ENCODE data around the gene TSLP.
A peak's percentile ranks its signal among the peaks of the same experiment; 100 is the strongest.

DNA sequence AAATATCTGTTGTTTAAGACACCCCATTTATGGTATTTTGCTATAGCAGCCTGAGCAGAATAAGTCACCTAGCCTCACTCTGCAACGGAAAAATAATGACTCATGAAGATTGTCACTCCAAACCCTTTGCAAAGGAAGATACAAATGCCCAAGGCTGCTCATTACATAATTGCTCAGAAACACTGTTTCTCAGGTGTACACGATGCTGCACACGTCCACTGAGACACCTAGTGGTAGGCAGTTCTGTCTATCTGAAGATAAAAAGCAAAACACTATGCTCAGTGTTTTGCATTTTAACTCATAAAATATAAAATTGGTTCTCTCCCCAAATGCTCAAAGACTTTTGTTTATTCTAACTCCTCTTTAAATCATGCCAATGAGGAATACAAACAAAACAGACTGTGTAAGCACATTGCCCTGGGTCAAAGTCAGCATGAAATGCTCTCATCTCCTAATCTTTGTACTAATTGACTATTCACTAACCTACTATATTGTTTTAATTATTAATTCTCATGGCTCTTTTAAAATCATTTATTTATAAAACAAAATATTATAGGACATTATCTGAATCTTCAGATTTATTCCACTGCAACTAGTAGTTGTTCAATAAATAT lies 7.7 kb upstream of the TSLP start:
- TF ChIP-seq, protein P1, sequence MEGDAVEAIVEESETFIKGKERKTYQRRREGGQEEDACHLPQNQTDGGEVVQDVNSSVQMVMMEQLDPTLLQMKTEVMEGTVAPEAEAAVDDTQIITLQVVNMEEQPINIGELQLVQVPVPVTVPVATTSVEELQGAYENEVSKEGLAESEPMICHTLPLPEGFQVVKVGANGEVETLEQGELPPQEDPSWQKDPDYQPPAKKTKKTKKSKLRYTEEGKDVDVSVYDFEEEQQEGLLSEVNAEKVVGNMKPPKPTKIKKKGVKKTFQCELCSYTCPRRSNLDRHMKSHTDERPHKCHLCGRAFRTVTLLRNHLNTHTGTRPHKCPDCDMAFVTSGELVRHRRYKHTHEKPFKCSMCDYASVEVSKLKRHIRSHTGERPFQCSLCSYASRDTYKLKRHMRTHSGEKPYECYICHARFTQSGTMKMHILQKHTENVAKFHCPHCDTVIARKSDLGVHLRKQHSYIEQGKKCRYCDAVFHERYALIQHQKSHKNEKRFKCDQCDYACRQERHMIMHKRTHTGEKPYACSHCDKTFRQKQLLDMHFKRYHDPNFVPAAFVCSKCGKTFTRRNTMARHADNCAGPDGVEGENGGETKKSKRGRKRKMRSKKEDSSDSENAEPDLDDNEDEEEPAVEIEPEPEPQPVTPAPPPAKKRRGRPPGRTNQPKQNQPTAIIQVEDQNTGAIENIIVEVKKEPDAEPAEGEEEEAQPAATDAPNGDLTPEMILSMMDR (IDR thresholded peaks at IDR 0.05), result peak in 1 of 5 experiments; percentile 17
- no peak for TF ChIP-seq POLR2A (IDR thresholded peaks at IDR 0.05)
- TF ChIP-seq EP300 (IDR thresholded peaks at IDR 0.05), result no peak
